ENCODE data around the gene ACSS3. TPM values are rescaled to one million over a fixed set of nuclear protein-coding genes. Genes with fewer than 3 reads are reported as not detected.

Gene ACSS3
- polyA plus RNA-seq, 1 experiment: 6.2 TPM

DNA sequence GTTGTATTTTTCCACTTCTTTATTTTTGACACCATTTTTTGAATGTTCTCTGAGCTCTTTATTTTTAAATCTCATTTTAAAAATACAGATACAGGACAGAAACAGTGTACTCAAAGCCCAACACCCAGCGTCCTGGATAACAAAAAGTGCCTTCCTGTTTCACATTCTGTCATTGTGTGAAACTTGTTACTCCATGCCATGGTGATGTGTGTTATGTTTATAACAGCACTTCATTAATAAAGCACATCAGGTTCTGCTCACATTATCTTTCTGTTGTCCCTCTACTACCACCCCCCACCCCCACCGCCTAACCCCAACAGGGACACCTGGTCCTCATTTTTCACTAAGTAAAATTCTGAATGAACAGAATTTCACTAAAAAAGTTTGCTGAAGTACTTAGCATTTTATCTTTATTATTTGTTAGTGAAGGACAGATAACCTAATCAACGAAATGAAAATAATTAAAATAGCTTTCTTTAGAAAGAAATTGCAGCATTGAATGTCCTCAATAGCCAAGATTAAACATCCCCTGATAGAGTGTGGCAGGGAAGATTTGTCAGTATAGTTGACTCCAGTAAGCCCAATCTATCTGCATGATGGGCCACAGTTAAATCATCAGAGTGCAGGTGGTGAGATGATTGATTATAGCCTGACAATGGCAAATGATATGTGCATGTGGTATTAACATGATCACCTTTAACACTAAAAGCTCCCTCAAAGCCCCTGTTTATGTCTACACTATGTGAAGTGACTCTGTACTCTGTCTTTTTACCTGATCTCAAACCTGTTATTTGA, 153.9 kb downstream of the ACSS3 start:
- ChIA-PET CTCF (no interaction called here), POLR2A (no interaction called here)
- TF ChIP-seq, protein P1, sequence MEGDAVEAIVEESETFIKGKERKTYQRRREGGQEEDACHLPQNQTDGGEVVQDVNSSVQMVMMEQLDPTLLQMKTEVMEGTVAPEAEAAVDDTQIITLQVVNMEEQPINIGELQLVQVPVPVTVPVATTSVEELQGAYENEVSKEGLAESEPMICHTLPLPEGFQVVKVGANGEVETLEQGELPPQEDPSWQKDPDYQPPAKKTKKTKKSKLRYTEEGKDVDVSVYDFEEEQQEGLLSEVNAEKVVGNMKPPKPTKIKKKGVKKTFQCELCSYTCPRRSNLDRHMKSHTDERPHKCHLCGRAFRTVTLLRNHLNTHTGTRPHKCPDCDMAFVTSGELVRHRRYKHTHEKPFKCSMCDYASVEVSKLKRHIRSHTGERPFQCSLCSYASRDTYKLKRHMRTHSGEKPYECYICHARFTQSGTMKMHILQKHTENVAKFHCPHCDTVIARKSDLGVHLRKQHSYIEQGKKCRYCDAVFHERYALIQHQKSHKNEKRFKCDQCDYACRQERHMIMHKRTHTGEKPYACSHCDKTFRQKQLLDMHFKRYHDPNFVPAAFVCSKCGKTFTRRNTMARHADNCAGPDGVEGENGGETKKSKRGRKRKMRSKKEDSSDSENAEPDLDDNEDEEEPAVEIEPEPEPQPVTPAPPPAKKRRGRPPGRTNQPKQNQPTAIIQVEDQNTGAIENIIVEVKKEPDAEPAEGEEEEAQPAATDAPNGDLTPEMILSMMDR (IDR thresholded peaks at IDR 0.05; ENCODE audit: insufficient read depth, low read depth, low read length): no peak
- Histone ChIP-seq H3K4me3 (ENCODE audit: low read depth, low read length) (no peak overlapping the region), H3K27me3 (ENCODE audit: control insufficient read depth, insufficient read depth, low read length) (no peaks in the 10 kb centered on the region), H3K36me3 (ENCODE audit: control insufficient read depth, insufficient read depth, low read length) (no peaks in the 10 kb centered on the region)
- DNase-seq (ENCODE audit: low read depth): no peak

DNA sequence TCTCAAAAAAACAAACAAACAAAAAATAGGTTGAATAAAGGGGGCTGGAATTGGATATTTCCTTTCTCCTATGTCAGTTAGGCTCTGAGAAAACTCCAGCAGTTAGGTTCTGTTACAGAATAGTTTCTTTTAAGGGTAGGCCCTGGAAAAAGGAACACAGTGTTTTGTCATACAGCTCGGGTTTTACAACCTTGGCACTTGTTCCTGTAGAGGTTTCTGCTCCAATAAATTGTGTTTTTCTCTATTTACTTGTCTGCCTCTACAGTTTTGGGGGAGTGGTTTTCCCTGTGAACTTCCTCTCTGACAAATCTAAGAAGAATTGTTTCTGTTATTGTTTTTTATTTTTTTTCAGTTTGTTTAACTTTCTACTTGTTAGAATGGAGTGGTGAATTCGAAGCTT, 167.6 kb downstream of the ACSS3 start:
- no peaks in the 10 kb centered on the region for H3K36me3 ChIP-seq (ENCODE audit: control insufficient read depth, insufficient read depth, low read length)
- ChIA-PET CTCF (interaction anchor here (1.8 kb wide), 1 partner anchor 12 kb away, joined by 6 read pairs; no protein-coding TSS in a partner anchor), POLR2A (no interaction called here)
- no peaks in the 10 kb centered on the region for H3K27me3 ChIP-seq (ENCODE audit: control insufficient read depth, insufficient read depth, low read length)
- DNase-seq (ENCODE audit: low read depth): peak; percentile 26
- H3K4me3 ChIP-seq (ENCODE audit: low read depth, low read length): no peak overlapping the region
- TF ChIP-seq, protein P1 (IDR thresholded peaks at IDR 0.05; ENCODE audit: insufficient read depth, low read depth, low read length): no peak

DNA sequence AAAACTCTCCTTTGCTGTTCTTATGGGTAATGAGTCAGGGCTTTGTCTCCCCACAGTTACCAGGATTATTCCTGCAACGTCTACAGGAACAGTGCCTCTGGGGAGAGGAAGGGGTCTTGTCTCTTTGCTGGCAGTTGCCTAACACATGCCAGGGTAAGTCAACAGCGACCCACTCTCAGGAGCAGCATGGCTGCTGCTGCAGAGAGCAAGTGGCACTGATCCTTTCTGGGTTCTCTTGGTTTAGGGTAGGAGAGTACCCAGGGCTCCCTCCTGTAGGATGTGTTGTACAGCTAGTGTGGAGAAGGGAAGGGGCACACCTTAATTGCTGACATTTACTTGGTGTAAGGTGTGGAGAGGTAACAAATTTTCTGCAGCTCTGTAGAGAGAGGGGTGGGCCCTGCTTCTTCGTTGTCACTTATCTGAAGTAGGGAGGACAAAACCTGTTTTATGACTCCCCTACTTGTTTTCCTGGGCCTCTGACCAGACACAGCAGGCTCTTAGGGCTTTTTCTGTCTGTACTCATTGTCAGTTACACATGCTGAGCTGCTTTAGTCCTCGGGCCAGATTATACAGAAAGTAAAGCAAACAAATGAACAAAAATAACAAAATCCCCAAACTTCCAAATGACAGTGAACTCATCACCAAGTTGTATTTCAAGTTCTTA, 168.2 kb downstream of the ACSS3 start:
- Histone ChIP-seq H3K4me3 (ENCODE audit: low read depth, low read length) (no peak overlapping the region), H3K36me3 (ENCODE audit: control insufficient read depth, insufficient read depth, low read length) (no peaks in the 10 kb centered on the region), H3K27me3 (ENCODE audit: control insufficient read depth, insufficient read depth, low read length) (no peaks in the 10 kb centered on the region)
- POLR2A ChIA-PET: no interaction called here
- TF ChIP-seq, protein P1 (IDR thresholded peaks at IDR 0.05; ENCODE audit: insufficient read depth, low read depth, low read length): no peak
- CTCF ChIA-PET: interaction anchor here (1.8 kb wide), 1 partner anchor 11 kb away, joined by 6 read pairs; no protein-coding TSS in a partner anchor
- no peak for DNase-seq (ENCODE audit: low read depth)

DNA sequence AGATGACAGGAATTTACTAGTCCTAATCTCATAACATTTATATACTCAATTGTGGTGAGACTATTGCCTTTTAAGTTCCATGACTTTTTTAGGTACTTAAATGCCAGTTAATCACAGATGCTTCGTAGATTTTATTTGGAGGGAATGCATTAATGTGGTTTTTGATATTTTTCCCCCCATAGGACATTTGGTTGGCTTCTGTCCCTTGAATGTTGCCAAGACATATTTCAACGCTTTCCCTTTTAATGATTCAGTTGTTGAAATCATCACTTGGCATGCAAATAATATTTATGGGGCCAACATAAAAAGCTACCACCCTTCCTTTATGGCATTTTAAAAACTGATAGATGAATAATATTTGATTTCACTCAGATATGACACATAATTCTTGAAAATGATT, 172.1 kb downstream of the ACSS3 start:
- DNase-seq (ENCODE audit: low read depth): no peak
- ChIA-PET CTCF (interaction anchor here (0.5 kb wide), 1 partner anchor 981 kb away, joined by 5 read pairs; no protein-coding TSS in a partner anchor), POLR2A (no interaction called here)

DNA sequence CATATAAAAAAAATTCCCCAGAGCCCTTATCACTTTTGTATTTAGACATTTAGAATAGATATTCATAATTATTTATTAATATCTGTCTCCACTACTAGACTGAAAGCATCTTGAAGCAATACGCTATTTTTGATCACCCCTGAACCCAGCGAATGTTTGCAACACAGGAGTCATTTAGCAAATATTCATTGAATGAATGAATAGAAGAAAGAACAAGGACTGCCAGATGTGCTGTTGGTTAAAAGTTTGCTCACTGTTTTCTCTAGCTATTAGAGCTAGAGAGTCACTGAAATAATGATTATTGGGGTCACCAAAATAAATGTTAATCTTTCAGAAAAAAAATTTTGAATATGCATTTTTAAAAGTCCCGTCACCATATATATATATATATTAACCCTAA, 174.3 kb downstream of the ACSS3 start:
- no peaks in the 10 kb centered on the region for H3K36me3 ChIP-seq (ENCODE audit: control insufficient read depth, insufficient read depth, low read length)
- POLR2A ChIA-PET: no interaction called here
- no peak for DNase-seq (ENCODE audit: low read depth)
- CTCF ChIA-PET: no interaction called here
- H3K4me3 ChIP-seq (ENCODE audit: low read depth, low read length): no peak overlapping the region
- TF ChIP-seq, protein P1 (IDR thresholded peaks at IDR 0.05; ENCODE audit: insufficient read depth, low read depth, low read length): no peak
- H3K27me3 ChIP-seq (ENCODE audit: control insufficient read depth, insufficient read depth, low read length): no peaks in the 10 kb centered on the region

More for the DNA sequence above, 172.1 kb downstream of the ACSS3 start:
- no peaks in the 10 kb centered on the region for H3K36me3 ChIP-seq (ENCODE audit: control insufficient read depth, insufficient read depth, low read length)
- TF ChIP-seq, protein P1 (IDR thresholded peaks at IDR 0.05; ENCODE audit: insufficient read depth, low read depth, low read length): no peak
- H3K4me3 ChIP-seq (ENCODE audit: low read depth, low read length): no peak overlapping the region
- no peaks in the 10 kb centered on the region for H3K27me3 ChIP-seq (ENCODE audit: control insufficient read depth, insufficient read depth, low read length)

Data from BJ (cell line).